ENCODE data around the gene BTBD9.

The BTBD9 gene

DNA sequence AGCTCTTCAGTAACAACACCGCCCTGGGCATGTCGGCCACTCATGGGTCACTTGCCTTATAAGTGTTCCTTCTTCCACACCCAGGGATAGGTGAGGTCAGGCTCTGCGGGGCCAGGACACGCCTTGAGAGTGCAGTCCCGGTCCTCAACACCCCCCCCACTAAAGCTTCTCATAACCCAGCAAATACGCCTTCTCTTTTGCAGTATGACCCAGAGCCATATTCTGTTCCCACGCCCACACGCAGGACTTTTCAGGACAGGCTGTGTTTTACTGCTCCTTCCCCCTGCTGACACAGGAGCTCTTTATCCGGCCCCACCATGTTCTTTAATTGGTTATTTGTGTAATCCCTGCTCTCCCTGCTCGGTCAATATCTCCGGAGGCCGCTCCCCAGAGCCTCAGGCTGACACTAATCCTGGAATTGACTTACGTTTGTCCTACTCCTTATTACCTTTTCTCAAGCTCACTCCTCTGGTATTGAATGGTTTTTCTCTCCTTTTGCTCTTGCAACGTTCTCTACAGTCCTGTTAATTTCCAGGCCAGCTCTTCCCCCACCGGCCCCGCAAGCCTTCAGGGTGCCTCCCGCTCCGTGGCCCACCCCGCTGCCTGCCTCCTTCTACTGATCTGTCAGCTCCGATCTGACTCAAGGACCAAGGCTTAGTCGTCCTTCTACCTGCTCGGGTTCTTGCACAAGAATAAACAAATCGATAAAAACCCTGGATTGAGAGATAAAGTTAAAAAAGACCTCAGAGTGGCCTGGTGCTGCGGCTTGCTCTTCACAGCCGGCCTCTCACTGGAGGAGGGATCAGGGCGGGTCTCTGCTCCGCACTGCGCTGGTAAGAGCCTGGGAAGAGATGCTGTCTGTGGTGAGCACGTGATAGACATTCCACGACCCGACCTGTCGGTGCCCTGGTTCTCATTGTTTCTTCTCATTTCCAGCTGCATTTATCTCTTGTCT lies 462.7 kb downstream of the BTBD9 start:
- no peak for DNase-seq (ENCODE audit: low read depth)

- DNase-seq (ENCODE audit: low read depth): no peak
These were observed 463.9 kb downstream of the BTBD9 start for GRCh38 chr6:38175786-38176185.

GRCh38 chr6:38174806-38175495 lies 464.8 kb downstream of the BTBD9 start:
- no peak for DNase-seq (ENCODE audit: low read depth)

- no peak for DNase-seq (ENCODE audit: low read depth)
These were observed 465.4 kb downstream of the BTBD9 start for GRCh38 chr6:38174315-38174714.

DNA sequence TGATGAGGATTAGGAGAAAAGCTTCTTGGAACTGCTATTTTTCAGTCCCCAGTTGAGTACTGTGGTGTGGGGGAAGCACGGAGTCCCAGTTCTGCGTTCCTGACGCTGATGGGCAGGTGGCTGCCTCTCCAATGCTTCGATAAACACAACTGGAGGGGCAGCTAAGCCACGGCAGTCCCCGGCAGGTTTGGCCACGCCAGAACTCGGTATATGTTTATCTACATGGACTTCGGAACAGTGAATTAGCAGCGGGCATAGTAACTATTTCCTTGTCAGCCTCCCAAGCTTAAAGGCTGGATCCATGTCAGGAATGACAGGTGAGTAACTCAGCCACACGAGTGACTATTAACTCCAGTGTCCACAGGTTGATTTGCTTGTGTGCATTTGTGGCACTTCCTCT lies 465.8 kb downstream of the BTBD9 start:
- DNase-seq (ENCODE audit: low read depth): no peak

DNA sequence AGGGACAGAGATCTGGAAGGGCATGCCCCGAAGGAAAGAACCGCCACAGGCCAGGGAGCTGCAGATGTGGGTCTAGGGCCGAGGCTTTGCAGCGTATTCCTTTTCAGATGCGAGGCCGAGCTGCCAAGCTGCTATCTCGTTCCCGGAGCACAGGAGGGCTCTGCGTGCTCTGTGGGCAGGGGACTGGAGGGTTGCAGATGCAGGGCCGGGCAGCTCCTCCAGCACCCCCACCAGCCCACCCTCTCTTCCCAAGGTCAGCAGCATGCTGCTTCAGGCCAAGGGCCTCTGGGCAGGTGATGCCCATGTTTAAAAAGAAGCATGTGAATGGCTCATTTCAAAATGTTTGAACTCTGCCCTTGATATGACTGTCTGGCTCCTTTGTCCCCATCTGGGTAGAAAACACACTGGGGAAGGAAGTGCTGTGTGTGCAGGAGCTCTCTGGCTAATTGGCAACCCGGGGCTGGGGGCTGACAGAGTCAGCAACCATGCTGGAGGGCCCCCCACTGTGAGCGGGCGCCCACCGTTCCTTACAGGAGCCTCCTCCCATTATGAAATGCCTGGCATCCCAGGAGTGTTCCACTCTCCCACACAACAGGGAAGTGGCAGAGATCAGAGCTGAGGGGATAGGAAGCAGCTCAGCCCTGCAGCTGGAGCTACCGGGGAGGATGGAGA lies 466.9 kb downstream of the BTBD9 start:
- DNase-seq (ENCODE audit: low read depth): no peak

DNA sequence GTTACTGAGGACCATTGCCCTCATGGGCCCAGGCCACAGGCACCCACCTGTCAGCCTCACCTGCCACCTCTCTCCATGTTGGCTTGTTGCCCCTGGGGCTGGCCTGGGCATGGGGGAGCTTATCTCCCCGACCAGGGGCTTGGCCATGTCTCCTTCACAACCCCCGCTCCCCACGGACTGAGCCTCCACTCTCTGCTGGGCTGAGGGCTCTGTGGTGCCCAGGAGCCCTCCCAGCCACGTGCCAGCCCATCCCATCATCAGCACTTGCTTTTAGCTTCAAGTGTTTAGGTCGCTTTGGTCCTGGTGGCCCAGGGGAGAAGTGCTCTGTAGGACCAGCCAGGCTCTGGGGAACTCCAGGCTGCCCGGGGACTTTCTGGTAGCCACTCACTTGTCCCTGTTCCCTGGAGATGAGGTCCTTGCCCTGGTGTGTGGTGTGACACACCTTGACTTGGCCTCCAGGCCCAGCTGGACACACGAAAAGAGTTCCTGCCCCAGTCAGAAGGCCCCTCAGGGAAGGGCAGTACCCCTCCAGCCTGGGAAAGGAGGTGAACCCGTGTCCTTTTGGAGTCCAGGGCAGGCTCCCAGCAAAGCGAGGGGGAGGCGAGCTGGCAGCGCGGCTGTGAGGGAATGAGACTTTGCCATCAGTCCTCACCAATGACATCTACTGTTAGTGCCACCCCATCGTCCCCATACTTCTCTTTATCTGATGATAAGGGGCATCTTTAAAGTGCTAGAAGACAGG lies 467.6 kb downstream of the BTBD9 start:
- no peak for DNase-seq (ENCODE audit: low read depth)

- no peak for DNase-seq (ENCODE audit: low read depth)
These were observed 468.9 kb downstream of the BTBD9 start for GRCh38 chr6:38170666-38171355.

- no peak for DNase-seq (ENCODE audit: low read depth)
These were observed 469.7 kb downstream of the BTBD9 start for GRCh38 chr6:38169977-38170526.

DNA sequence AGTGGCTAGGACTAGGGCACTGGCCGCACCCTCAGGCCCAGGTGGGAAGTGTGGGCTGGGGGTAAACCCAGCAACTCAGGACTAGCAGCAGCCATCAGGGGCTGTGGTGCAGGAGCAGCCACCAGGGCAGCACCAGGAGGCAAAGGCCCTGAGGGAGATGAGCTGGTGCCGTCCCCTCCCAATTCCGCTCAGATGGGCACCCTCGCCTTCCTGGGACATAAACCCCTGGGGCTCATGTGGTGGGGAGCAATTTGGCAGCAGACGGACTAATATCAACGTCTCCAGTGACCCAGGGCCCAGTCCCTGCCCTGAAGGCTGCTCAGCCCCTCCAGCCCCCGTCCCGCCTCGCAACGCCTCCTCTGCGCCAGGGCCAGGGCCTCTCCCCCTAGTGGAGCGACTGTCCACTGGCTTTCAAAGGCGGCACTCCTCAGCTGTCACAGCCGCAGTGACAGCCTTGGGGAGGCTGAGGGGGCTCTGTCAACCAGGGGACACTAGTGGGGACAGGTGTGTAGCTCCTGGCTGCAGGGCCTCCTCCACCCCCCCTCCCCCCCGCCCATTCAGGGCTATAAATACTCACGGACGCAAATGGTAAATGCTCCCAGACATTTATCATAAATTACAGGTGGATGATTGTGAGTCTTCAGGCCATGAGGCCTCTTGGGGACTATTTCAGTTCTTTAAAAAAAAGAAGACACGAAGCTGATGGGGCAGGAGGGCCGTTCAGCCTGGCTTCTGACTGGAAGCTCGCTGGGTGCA lies 470.3 kb downstream of the BTBD9 start:
- no peak for DNase-seq (ENCODE audit: low read depth)

GRCh38 chr6:38168699-38169098 lies 471.0 kb downstream of the BTBD9 start:
- DNase-seq (ENCODE audit: low read depth): no peak

GRCh38 chr6:38168126-38168525 lies 471.6 kb downstream of the BTBD9 start:
- no peak for DNase-seq (ENCODE audit: low read depth)

DNA sequence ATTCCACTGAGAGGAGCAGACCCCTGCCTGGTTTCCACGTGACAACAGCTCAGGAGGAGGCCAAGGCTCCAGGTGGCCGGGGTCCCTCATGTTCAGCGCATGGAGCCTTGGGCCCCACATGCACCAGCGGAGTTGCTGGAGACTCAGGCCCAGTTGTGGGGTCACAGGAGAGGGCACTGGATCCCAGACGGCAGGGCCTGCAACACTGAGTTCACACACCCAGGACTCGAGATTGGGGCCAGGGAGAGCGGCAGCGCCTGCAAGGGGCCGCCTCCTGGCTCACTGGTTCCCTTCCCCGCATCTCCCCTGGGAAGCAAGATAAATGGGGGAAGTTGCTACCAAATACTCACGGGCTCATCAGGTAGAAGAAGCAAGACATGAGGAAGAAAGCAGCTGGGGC lies 472.1 kb downstream of the BTBD9 start:
- no peak for DNase-seq (ENCODE audit: low read depth)

DNA sequence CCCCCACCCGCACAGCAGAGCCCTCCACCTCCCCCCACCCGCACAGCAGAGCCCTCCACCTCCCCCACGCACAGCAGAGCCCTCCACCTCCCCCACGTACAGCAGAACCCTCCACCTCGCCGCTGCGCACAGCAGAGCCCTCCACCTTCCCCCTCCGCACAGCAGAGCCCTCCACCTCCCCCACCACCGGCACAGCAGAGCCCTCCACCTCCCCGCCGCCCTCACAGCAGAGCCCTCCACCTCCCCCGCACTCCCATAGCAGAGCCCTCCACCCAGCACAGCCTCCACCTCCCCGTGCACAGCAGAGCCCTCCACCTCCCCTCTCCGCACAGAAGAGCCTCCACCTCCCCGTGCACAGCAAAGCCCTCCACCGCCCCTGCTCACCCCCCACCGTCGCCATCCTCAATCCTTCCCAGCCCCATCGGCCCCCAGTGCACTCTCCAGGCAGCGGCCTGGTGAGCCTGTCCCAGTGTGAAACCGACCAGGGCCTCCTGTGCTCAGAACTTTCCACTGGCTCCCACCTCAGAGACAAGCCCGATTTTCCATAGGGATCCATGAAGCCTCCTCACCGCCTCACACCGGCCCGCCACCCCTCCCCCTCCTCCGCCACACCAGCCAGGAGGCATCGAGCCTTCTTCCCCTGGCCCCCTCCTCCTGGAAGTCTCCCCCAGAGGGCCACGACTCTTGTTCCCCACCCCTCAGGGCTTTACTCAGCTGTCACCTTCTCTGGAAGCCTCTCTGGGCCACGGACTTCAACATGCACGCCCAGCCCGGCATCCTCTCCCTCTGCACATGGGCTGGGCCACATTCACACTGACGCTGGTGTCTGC lies 473.1 kb downstream of the BTBD9 start:
- DNase-seq (ENCODE audit: low read depth): no peak

- no peak for DNase-seq (ENCODE audit: low read depth)
These were observed 475.0 kb downstream of the BTBD9 start for GRCh38 chr6:38164671-38165108.

GRCh38 chr6:38164131-38164481 lies 475.6 kb downstream of the BTBD9 start:
- DNase-seq (ENCODE audit: low read depth): no peak

GRCh38 chr6:38163186-38164130 lies 476.3 kb downstream of the BTBD9 start:
- no peak for DNase-seq (ENCODE audit: low read depth)

DNA sequence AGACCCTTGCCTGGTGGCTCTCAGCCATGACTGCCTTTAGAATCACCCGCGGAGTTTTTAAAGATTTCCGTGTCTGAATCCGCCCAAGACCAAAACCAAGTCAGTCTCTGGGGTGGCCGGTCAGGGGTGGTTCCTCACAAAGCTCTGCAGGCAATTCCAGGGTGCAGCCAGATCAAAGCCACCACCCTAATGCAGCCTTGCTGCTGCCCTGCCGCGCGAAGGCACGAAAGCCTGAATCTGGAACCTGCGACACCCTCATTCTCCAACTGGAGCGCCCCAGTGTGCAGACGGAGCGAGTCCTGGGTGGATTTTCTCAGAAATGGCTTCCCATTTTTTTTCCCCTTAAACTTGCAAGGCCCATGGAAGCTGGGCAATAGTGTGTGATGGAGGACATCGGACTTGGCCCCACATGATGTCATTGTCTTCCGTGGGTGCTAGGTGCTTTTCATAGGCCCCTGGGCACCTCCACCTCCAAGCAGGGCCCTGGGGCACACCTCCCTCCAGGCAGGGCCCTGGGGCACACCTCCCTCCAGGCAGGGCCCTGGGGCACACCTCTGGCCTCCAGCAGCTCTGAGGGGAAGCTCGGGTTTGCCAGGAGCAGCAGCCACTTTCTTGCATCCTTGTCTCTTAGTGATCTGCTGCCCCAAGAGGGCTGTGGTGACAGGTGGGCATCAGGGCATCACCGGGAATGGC lies 477.1 kb downstream of the BTBD9 start:
- DNase-seq (ENCODE audit: low read depth): no peak

All from stromal cell of bone marrow (primary cell).